ENCODE data around the gene ATOSB.
"Not testable (repeated sequence)": the region's sequence is repeated elsewhere in the genome, so short reads cannot be mapped to it uniquely, and the experiment has no call there.

- not testable (repeated sequence) for TF ChIP-seq CTCF, POLR2A (IDR thresholded peaks at IDR 0.05)
These were observed 42.2 kb upstream of the ATOSB start for GRCh38 chr9:35157836-35158235.

All from right lobe of liver (tissue), 4 donors.